Parathyroid adenoma (tissue), 2 donors: ENCODE results near the gene KCNJ15.
"Not testable (repeated sequence)": the region's sequence is repeated elsewhere in the genome, so short reads cannot be mapped to it uniquely, and the experiment has no call there.

Experiments used
- H2AFZ ChIP-seq: fragments of 300-600 bp; sonication (generic); one replicate; pipeline ENCODE4 v1.7.0; 2017; ENCODE audit warnings: antibody characterized with exemption, mild to moderate bottlenecking
- H3K27ac ChIP-seq: fragments of 300-600 bp; sonication (generic); one replicate; pipeline ENCODE4 v1.7.0; 2017
- H3K27me3 ChIP-seq: fragments of 300-600 bp; sonication (generic); one replicate; pipeline ENCODE4 v1.7.0; 2017; ENCODE audit warnings: low read length; ENCODE audit not compliant: control insufficient read depth, insufficient read depth
- H3K36me3 ChIP-seq: fragments of 300-600 bp; sonication (generic); one replicate; pipeline ENCODE4 v1.7.0; 2017; ENCODE audit warnings: low read length; ENCODE audit not compliant: control insufficient read depth, insufficient read depth
- H3K4me1 ChIP-seq: fragments of 300-600 bp; sonication (generic); one replicate; pipeline ENCODE4 v1.7.0; 2017; ENCODE audit warnings: control low read depth
- H3K4me2 ChIP-seq: fragments of 300-600 bp; sonication (generic); one replicate; pipeline ENCODE4 v1.7.0; 2017; ENCODE audit warnings: low read length
- H3K4me3 ChIP-seq: fragments of 300-600 bp; sonication (generic); one replicate; pipeline ENCODE4 v1.7.0; 2017; ENCODE audit warnings: low read depth, low read length
- H3K79me2 ChIP-seq: fragments of 300-600 bp; sonication (generic); one replicate; pipeline ENCODE4 v1.7.0; 2017; ENCODE audit warnings: control low read depth
- H3K9ac ChIP-seq: fragments of 300-600 bp; sonication (generic); one replicate; pipeline ENCODE4 v1.7.0; 2017; ENCODE audit warnings: mild to moderate bottlenecking
- H3K9me3 ChIP-seq: fragments of 300-600 bp; sonication (generic); one replicate; pipeline ENCODE4 v1.7.0; 2017; ENCODE audit warnings: low read length; ENCODE audit not compliant: control insufficient read depth
- TF ChIP-seq, protein P1 (sequence below): fragments of 300-600 bp; sonication (generic); IDR thresholded peaks from one replicate; pipeline ENCODE4 v1.7.0; 2017; ENCODE audit warnings: antibody characterized with exemption, mild to moderate bottlenecking
- donor health status: primary hyperparathyroidism.

Gene KCNJ15

GRCh38 chr21:38228537-38228936, 28.3 kb upstream of the KCNJ15 start:
- no peaks in the 10 kb centered on the region for H3K27me3 ChIP-seq
- peak overlapping the region; percentile 6 for H3K4me3 ChIP-seq
- TF ChIP-seq, protein P1, sequence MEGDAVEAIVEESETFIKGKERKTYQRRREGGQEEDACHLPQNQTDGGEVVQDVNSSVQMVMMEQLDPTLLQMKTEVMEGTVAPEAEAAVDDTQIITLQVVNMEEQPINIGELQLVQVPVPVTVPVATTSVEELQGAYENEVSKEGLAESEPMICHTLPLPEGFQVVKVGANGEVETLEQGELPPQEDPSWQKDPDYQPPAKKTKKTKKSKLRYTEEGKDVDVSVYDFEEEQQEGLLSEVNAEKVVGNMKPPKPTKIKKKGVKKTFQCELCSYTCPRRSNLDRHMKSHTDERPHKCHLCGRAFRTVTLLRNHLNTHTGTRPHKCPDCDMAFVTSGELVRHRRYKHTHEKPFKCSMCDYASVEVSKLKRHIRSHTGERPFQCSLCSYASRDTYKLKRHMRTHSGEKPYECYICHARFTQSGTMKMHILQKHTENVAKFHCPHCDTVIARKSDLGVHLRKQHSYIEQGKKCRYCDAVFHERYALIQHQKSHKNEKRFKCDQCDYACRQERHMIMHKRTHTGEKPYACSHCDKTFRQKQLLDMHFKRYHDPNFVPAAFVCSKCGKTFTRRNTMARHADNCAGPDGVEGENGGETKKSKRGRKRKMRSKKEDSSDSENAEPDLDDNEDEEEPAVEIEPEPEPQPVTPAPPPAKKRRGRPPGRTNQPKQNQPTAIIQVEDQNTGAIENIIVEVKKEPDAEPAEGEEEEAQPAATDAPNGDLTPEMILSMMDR, result no peak
- no peak overlapping the region for H3K9ac ChIP-seq
- no peaks in the 10 kb centered on the region for H3K4me1 ChIP-seq
- H3K36me3 ChIP-seq, result no peaks in the 10 kb centered on the region
- H3K27ac ChIP-seq, result no peak overlapping the region
- peaks cover 4% of the 10 kb centered on the region for H3K9me3 ChIP-seq
- H3K79me2 ChIP-seq, result no peaks in the 10 kb centered on the region
- no peak overlapping the region for H2AFZ ChIP-seq
- peak overlapping the region; percentile 42 for H3K4me2 ChIP-seq

DNA sequence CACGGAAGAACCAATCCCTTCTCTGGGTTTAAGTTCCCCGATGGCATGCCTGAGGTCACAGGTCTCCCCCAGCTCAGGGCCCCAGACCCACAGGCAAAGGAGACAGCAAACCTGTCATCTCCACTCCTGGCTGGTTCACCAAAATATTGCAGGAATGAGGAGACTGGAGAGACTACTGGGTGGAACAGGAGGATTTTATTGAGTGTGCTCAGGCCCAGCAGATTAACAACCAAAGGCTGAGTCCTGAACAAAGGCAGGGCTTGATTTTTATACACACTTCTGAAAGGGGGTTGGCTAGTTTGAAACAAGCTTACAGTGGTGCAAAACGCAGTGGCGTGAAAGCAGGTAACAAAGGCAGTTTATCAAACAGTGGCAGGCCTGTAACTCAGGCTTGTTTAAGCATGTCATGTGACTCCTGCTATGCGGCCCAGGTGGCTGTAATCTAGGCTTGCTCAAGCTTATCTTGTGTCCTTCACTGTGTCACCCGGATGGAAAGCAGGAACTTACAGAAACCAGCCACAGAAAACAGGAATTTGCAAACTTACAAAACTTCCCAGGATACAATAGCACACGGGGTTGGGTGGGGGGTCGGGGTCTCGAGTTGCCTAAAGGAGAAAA, 27.4 kb upstream of the KCNJ15 start:
- Histone ChIP-seq H3K79me2 (no peaks in the 10 kb centered on the region), H3K9me3 (peaks cover 4% of the 10 kb centered on the region), H3K36me3 (no peaks in the 10 kb centered on the region), H3K4me3 (no peak overlapping the region), H3K27me3 (no peaks in the 10 kb centered on the region), H3K9ac (no peak overlapping the region), H2AFZ (no peak overlapping the region), H3K4me1 (no peaks in the 10 kb centered on the region), H3K4me2 (no peak overlapping the region), H3K27ac (no peak overlapping the region)
- TF ChIP-seq, protein P1, result no peak

- Histone ChIP-seq H3K4me1 (no peaks in the 10 kb centered on the region), H3K27ac (no peak overlapping the region), H2AFZ (no peak overlapping the region), H3K4me2 (no peak overlapping the region), H3K27me3 (no peaks in the 10 kb centered on the region), H3K4me3 (no peak overlapping the region), H3K9me3 (no peaks in the 10 kb centered on the region), H3K79me2 (no peaks in the 10 kb centered on the region), H3K9ac (no peak overlapping the region), H3K36me3 (no peaks in the 10 kb centered on the region)
- TF ChIP-seq, protein P1, result no peak
Observed at GRCh38 chr21:38234395-38235142, 22.2 kb upstream of the KCNJ15 start.

DNA sequence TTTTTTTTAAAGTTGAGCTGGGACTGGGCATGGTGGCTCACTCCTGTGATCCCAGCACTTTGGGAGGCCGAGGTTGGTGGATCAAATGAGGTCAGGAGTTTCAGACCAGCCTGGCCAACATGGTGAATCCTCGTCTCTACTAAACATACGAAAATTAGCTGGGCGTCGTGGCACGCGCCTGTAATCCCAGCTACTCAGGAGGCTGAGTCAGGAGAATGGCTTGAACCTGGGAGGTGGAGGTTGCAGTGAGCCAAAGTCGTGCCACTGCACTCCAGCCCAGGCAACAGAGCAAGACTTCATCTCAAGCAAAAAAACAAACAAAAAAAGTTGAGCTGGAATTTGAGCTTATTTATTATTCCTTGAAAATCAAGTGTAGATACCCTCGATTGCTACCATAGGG, 21.5 kb upstream of the KCNJ15 start:
- not testable (repeated sequence) for H3K4me1 ChIP-seq, H2AFZ ChIP-seq, H3K4me2 ChIP-seq, H3K36me3 ChIP-seq, H3K9ac ChIP-seq, H3K27ac ChIP-seq, H3K4me3 ChIP-seq, H3K79me2 ChIP-seq, H3K9me3 ChIP-seq, H3K27me3 ChIP-seq

- no peak overlapping the region for H3K4me3 ChIP-seq
- H3K9me3 ChIP-seq, result no peaks in the 10 kb centered on the region
- H3K36me3 ChIP-seq, result no peaks in the 10 kb centered on the region
- TF ChIP-seq, protein P1, result no peak
- no peak overlapping the region for H2AFZ ChIP-seq
- H3K27ac ChIP-seq, result no peak overlapping the region
- no peaks in the 10 kb centered on the region for H3K4me1 ChIP-seq
- H3K9ac ChIP-seq, result no peak overlapping the region
- H3K4me2 ChIP-seq, result no peak overlapping the region
- no peaks in the 10 kb centered on the region for H3K27me3 ChIP-seq
- no peaks in the 10 kb centered on the region for H3K79me2 ChIP-seq
Observed at GRCh38 chr21:38236232-38236631, 20.6 kb upstream of the KCNJ15 start.
